ENCODE measurements around the gene C12orf60. TPM values are rescaled to one million over a fixed set of nuclear protein-coding genes. Genes with fewer than 3 reads are reported as not detected.

The C12orf60 gene
- total RNA-seq, 1 experiment from 2014 or later = 2.6 TPM

DNA sequence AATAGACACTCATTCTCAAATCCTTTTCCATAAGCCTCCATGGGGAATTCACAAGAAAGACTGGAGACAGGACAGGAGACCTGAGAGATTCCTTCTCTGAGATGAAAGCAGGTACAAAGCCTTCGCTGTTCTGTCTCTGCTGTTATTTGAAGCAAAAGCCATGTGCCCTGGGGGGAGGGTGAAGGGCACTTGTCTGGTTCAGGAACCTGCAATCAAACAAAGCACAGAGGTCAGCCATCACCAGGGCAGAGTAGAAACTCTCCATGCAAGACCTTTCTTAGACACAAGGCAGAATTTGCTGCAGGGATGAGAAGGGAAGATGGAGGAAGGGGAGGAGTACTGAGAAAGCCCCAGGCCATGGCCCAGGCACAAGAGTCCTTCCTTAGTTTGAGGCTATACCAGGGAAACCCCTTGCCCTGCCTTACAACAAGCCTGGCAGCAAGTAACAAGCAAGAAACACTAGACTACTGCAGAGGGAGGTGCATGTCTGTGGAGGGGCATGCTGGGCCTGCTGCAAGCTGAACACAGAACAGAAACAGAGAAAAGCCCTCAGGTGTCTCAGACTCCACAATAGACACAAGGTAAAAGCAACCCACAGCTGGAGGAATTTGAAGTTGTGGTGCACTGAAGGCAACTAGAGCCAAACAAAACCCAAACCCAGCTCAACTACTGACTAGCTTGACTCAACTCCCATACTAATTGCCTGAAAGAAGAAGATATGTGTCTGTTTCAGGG lies 47.6 kb downstream of the C12orf60 start:
- ChIA-PET POLR2A (interaction anchor here (0.7 kb wide), 1 partner anchor 26 kb away, joined by 3 read pairs; no protein-coding TSS in a partner anchor), CTCF (interaction anchor here (0.9 to 1.5 kb wide), 3 partner anchors 40 to 300 kb away, joined by 3 to 4 read pairs (median 4); no protein-coding TSS in a partner anchor)
- no peak for DNase-seq (ENCODE audit: unreplicated experiment)
- Mint-ChIP-seq H3K4me3 (ENCODE audit: unreplicated experiment) (no peak overlapping the region), H3K9me3 (ENCODE audit: unreplicated experiment) (no peaks in the 10 kb centered on the region), H3K27me3 (ENCODE audit: insufficient read depth, unreplicated experiment) (no peaks in the 10 kb centered on the region), H3K27ac (ENCODE audit: low read depth, unreplicated experiment) (no peak overlapping the region), H3K4me1 (ENCODE audit: insufficient read depth, unreplicated experiment) (no peaks in the 10 kb centered on the region), H3K36me3 (ENCODE audit: insufficient read depth, unreplicated experiment) (no peaks in the 10 kb centered on the region)
- no TSS peak for BruUV-seq (replicated peaks)
- intact Hi-C loops (cut with micrococcal nuclease) = no loop called here
- no peak for TF ChIP-seq CTCF (IDR thresholded peaks at IDR 0.05; ENCODE audit: unreplicated experiment)

- BruUV-seq (replicated peaks) = no TSS peak
- CTCF ChIA-PET = interaction anchor here (0.6 to 1.9 kb wide), 5 partner anchors 21 to 369 kb away, joined by 3 to 8 read pairs (median 3); partner anchors contain the start of gene RERG
- Mint-ChIP-seq H3K4me3 (ENCODE audit: unreplicated experiment) (no peak overlapping the region), H3K36me3 (ENCODE audit: insufficient read depth, unreplicated experiment) (no peaks in the 10 kb centered on the region), H3K27ac (ENCODE audit: low read depth, unreplicated experiment) (no peak overlapping the region), H3K27me3 (ENCODE audit: insufficient read depth, unreplicated experiment) (no peaks in the 10 kb centered on the region), H3K4me1 (ENCODE audit: insufficient read depth, unreplicated experiment) (no peaks in the 10 kb centered on the region), H3K9me3 (ENCODE audit: unreplicated experiment) (peaks cover 7% of the 10 kb centered on the region)
- intact Hi-C loops (cut with micrococcal nuclease) = no loop called here
- POLR2A ChIA-PET = interaction anchor here (0.6 to 0.7 kb wide), 3 partner anchors 68 to 155 kb away, joined by 3 read pairs; no protein-coding TSS in a partner anchor
- TF ChIP-seq CTCF (IDR thresholded peaks at IDR 0.05; ENCODE audit: unreplicated experiment) = no peak
- DNase-seq (ENCODE audit: unreplicated experiment) = no peak
Measured at GRCh38 chr12:14852880-14853279, 49.4 kb downstream of the C12orf60 start.

- Mint-ChIP-seq H3K9me3 (ENCODE audit: unreplicated experiment) (peaks cover 7% of the 10 kb centered on the region), H3K36me3 (ENCODE audit: insufficient read depth, unreplicated experiment) (no peaks in the 10 kb centered on the region), H3K4me1 (ENCODE audit: insufficient read depth, unreplicated experiment) (no peaks in the 10 kb centered on the region), H3K27me3 (ENCODE audit: insufficient read depth, unreplicated experiment) (no peaks in the 10 kb centered on the region), H3K27ac (ENCODE audit: low read depth, unreplicated experiment) (no peak overlapping the region), H3K4me3 (ENCODE audit: unreplicated experiment) (no peak overlapping the region)
- ChIA-PET POLR2A (interaction anchor here (0.6 to 0.9 kb wide), 4 partner anchors 9 to 142 kb away, joined by 3 to 4 read pairs (median 3); no protein-coding TSS in a partner anchor), CTCF (interaction anchor here (2.4 kb wide), 1 partner anchor 8 kb away, joined by 7 read pairs; no protein-coding TSS in a partner anchor)
- intact Hi-C loops (cut with micrococcal nuclease) = no loop called here
- no peak for TF ChIP-seq CTCF (IDR thresholded peaks at IDR 0.05; ENCODE audit: unreplicated experiment)
- no peak for DNase-seq (ENCODE audit: unreplicated experiment)
- BruUV-seq (replicated peaks) = no TSS peak
Measured at GRCh38 chr12:14853961-14854360, 50.5 kb downstream of the C12orf60 start.

- H3K4me1 Mint-ChIP-seq (ENCODE audit: insufficient read depth, unreplicated experiment) = no peaks in the 10 kb centered on the region
- H3K27ac Mint-ChIP-seq (ENCODE audit: low read depth, unreplicated experiment) = no peak overlapping the region
- no peak overlapping the region for H3K4me3 Mint-ChIP-seq (ENCODE audit: unreplicated experiment)
- TF ChIP-seq CTCF (IDR thresholded peaks at IDR 0.05; ENCODE audit: unreplicated experiment) = no peak
- no TSS peak for BruUV-seq (replicated peaks)
- no peak for DNase-seq (ENCODE audit: unreplicated experiment)
- POLR2A ChIA-PET = interaction anchor here (0.6 to 0.8 kb wide), 3 partner anchors 10 to 52 kb away, joined by 3 to 4 read pairs (median 3); no protein-coding TSS in a partner anchor
- no peaks in the 10 kb centered on the region for H3K36me3 Mint-ChIP-seq (ENCODE audit: insufficient read depth, unreplicated experiment)
- CTCF ChIA-PET = interaction anchor here (0.6 to 2.4 kb wide), 3 partner anchors 8 to 141 kb away, joined by 4 to 7 read pairs (median 4); no protein-coding TSS in a partner anchor
- intact Hi-C loops (cut with micrococcal nuclease) = no loop called here
- H3K9me3 Mint-ChIP-seq (ENCODE audit: unreplicated experiment) = peaks cover 7% of the 10 kb centered on the region
- H3K27me3 Mint-ChIP-seq (ENCODE audit: insufficient read depth, unreplicated experiment) = no peaks in the 10 kb centered on the region
Measured at GRCh38 chr12:14854586-14855183, 51.2 kb downstream of the C12orf60 start.

Data from MCF 10A (cell line).